Dermis blood vessel endothelial cell (primary cell): ENCODE measurements around the gene CUL9. TPM values are rescaled to one million over a fixed set of nuclear protein-coding genes. Genes with fewer than 3 reads are reported as not detected.
A peak's percentile ranks its signal among the peaks of the same experiment; 100 is the strongest.

Experiments used
- DNase-seq: peaks from one replicate; pipeline ENCODE4 v3.0.0; 2010
- total RNA-seq: library from RNA; depleted of rRNA; stranded (reverse); fragments of >200 nt; gene quantifications from 2 replicates; pipeline ENCODE4 v1.2.3, GENCODE V29; 2014

Gene CUL9
- total RNA-seq, 1 donor from 2014 or later = 25.9 TPM

DNA sequence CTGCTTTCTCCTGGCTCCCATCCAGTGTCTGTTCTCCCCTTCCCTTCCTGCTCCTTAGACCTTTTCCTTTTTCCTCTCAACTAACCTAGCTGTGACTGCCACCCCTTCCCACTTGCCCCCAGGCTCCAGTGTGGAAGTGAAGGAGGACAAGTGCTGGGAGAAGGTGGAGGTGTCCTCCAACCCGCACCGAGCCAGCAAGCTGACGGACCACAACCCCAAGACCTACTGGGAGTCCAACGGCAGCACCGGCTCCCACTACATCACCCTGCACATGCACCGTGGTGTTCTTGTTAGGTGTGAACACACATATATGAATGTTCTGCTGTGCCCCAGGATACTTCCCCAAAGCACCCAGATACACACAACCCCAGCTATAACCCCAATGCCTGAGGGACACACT lies 18.5 kb downstream of the CUL9 start:
- DNase-seq = no peak

DNA sequence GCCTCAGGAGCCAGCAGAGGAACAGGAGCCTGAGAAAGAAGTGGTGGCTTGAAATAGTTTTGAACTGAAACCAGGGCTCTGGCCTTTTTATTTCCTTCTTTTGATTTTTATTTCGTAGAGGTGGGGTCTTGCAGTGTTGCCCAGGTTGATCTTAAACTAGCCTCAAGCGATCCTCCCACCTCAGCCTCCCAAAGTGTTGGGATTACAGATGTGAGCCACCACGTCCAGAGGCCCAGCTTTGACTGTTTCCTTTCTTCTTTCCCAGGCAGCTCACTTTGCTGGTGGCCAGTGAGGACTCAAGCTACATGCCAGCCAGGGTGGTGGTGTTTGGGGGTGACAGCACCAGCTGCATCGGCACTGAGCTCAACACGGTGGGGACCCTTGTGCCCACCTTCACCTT lies 20.5 kb downstream of the CUL9 start:
- no peak for DNase-seq

DNA sequence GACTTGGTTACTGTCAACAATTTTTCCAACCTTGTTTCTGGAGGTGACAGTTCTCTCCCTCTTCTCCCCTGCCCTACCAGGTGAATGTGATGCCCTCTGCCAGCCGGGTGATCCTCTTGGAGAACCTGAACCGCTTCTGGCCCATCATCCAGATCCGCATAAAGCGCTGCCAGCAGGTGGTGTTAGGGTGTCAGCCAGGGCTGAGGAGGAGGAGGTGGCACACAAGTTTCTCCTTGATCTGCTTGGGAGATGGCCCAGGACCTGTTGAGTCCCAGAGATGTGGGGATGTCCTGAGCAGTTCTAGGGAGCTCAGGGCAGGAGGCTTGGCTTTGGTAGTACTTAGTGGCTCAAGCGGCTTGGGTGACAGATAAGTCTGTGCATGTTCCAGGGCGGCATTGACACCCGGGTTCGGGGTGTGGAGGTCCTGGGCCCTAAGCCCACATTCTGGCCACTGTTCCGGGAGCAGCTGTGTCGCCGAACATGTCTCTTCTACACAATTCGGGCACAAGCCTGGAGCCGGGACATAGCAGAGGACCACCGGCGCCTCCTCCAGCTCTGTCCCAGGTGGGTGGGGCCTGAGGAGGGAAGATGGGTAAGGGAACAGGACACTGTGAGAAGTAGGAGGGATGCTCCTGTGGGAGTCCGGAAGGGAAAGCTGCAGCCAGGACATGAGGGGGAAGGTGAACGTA lies 21.2 kb downstream of the CUL9 start:
- no peak for DNase-seq

DNA sequence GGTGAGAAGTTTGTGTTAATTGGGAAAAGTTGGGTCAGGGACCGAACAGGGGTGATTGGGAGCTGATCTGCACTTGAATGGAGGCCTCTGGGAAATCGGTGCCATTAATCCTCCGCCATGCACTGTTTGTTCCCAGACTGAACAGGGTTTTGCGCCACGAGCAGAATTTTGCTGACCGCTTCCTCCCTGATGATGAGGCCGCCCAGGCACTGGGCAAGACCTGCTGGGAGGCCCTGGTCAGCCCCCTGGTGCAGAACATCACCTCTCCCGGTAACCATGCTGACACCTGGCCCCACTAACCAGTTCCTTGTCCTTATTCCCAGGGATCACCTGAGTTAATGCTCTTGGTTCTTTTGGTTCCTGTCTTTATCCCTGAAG lies 21.7 kb downstream of the CUL9 start:
- DNase-seq = no peak

DNA sequence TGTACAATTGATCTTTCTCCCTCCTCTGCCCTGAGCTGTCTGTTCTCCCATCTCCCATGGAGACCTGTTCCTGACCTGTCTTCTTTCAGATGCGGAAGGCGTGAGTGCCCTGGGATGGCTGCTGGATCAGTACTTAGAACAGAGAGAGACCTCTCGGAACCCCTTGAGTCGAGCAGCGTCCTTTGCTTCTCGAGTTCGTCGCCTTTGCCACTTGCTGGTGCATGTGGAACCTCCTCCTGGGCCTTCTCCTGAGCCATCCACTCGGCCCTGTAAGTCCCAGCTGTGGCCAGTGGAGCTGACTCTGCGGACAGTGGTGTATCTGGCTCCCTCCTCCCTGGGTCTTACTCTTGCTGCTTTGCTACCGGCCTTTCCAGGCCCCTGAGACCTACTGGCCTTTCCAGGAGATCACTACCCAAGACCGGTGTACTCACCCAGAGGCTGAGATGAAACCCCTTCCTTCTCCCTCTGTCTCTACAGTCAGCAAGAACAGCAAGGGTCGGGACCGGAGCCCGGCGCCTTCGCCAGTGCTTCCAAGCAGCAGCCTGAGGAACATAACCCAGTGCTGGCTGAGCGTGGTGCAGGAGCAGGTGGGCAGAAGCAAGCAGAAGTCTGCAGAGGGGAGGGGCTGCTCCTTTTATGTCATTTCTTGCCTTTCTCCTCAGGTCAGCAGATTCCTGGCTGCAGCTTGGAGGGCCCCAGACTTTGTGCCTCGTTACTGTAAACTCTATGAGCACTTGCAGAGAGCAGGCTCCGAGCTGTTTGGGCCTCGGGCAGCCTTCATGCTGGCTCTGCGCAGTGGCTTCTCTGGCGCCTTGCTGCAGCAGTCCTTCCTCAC lies 22.5 kb downstream of the CUL9 start:
- DNase-seq = no peak

DNA sequence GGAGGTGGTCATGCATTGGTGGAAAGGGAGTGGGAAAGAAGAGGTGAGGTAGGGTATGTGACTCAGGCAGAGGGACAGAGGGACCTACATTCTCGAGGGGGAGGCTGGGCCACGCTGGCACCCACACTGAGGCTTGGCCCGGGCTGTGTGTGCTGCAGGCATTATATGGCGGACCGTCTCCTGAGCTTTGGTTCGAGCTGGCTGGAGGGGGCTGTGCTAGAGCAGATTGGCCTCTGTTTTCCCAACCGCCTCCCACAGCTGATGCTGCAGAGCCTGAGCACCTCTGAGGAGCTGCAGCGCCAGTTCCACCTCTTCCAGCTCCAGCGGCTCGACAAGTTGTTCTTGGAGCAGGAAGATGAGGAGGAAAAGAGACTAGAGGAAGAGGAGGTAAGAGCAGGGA lies 23.9 kb downstream of the CUL9 start:
- no peak for DNase-seq

DNA sequence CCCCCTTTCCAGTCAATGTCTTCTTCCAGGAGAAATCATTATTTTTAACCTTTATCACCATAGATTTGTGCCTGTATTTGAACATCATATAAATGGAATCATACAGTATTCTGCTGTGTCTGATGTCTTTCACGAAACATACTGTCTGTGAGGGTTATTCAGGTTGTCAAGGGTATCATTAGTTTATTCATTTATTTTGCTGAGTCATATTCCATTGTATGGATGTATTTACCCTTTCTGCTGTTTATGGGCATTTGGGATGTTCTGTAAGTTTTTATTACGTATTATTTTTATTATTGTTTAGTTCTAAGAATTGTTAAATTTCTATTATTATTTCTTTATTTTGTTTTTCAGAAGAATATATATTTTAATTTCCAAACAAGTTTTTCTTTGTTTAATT lies 25.3 kb downstream of the CUL9 start:
- no peak for DNase-seq

DNA sequence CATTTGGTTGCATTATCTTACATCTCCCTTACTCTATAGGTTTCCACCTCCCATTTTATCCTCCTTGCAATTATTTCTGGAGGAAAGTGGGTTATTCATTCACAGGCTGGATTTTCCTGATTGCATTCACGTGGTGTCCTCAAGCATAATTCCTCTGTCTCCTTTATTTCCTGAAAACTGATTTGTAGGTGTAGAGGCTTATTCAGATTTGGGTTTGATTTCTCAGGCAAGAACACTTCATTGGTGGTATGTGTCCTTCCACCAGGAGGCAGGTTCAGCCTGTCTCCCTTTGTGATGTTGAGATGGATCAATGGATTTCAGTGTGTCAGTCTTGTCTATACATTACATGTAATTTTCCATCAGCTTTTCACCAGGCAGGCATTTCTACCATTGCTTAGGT lies 30.0 kb downstream of the CUL9 start:
- peak; percentile 34 for DNase-seq

DNA sequence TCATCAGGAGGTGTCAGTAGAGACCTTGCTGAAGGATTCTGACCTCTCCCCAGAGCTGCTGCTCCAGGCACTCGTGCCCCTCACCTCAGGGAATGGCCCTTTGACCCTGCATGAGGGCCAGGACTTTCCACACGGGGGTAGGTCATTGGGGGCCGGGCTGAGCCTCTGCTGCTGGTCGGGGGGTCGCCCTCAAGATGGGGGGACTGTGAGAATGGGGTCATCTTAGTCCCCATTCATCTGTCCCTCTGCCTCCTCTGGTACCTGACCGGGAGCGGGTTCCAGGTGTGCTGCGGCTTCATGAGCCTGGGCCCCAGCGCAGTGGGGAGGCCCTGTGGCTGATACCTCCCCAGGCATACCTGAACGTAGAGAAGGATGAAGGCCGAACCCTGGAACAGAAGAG lies 31.4 kb downstream of the CUL9 start:
- no peak for DNase-seq

DNA sequence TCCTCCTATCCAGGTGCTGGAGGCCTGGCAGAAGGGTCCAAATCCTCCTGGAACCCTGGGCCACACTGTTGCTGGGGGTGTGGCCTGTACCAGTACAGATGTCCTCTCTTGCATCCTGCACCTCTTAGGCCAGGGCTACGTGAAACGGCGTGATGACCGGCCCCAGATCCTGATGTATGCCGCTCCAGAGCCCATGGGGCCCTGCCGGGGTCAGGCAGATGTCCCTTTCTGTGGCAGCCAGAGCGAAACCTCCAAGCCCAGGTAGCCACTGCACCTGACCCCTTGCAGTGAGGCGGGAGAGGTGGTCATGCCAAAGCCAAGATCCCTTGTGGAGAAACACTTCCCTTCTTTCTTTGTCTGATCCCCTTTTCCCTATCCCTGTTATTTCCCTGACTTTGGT lies 33.1 kb downstream of the CUL9 start:
- no peak for DNase-seq

DNA sequence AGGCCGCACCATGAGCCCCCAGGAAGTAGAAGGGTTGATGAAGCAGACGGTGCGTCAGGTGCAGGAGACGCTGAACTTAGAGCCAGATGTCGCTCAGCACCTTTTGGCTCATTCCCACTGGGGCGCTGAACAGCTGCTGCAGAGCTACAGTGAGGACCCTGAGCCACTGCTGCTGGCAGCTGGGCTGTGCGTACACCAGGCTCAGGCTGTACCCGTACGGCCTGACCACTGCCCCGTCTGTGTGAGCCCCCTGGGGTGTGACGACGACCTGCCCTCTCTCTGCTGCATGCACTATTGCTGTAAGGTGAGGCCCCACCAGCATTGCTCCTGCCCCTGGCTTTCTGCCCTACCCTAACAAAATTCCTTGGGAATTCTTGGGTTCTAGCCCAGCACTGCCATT lies 34.2 kb downstream of the CUL9 start:
- no peak for DNase-seq

DNA sequence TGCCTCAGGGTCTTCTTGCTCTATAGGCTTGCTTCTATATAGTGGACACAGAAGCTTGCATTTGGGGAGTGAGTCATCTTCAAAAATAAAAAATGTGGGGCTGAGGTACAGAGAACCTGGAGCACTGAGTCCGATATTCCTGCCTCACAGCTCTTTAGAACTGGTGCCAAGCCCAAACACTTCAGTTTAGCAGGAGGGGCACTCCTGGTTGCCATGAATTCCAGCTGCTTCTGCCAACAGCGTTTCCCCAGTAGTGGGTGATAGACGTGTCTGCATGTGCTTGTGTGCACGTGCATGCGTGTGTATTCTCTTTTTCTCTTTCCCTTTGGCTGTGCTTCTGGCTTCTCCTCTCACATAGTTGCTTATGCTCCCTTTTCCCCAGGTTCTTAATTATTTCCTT lies 35.4 kb downstream of the CUL9 start:
- DNase-seq = no peak

DNA sequence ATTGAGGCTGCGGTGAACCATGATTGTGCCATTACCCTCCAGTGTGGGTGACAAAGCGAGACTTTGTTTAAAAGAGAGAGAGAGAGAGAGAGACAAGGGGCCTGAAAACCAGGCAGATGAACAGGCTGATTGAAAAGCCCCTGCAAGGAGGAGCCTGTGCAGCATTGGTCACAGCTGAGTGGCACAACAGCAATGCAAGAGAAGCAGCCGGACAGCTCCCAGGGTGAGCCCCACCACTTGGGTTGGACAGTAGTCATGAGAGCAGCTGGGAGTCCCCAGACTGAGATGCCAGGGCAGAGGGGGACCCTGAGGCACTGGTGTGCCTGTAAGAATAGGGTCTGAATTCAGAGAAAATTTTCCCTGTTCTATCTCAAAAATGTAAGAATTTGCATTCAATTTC lies 37.1 kb downstream of the CUL9 start:
- DNase-seq = no peak

DNA sequence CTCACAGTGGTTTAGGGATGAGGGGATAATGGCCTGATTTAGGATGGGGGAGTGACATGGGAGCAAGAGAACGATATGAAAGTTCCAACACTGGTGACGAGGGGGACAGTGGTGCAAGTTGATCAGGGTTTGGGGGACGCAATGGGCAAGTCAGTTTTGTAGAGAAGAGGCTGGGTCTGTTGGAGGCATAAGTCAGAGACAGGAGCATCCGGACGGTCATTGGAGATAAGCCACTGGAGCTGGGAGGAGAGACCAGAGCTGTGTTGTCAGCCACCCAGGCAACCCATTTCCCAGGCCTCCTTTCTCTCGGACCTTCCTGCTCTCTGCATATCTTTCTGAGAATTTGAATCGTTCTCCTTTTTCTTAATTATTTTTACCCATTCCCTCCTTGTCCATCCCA lies 37.8 kb downstream of the CUL9 start:
- DNase-seq = no peak

DNA sequence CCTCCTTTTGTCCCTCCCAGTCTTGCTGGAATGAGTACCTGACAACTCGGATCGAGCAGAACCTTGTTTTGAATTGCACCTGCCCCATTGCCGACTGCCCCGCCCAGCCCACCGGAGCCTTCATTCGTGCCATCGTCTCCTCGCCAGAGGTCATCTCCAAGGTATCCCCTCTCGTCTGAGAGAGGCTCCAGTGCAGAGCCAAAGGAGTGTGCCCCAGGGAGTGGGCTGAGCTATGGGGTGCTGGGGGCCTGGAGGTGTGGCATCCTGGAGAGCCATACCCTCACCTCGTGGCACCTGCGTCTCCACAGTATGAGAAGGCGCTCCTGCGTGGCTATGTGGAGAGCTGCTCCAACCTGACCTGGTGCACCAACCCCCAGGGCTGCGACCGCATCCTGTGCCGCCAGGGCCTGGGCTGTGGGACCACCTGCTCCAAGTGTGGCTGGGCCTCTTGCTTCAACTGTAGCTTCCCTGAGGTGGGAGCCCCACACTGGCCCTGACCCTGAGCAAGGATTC lies 38.5 kb downstream of the CUL9 start:
- DNase-seq = no peak

DNA sequence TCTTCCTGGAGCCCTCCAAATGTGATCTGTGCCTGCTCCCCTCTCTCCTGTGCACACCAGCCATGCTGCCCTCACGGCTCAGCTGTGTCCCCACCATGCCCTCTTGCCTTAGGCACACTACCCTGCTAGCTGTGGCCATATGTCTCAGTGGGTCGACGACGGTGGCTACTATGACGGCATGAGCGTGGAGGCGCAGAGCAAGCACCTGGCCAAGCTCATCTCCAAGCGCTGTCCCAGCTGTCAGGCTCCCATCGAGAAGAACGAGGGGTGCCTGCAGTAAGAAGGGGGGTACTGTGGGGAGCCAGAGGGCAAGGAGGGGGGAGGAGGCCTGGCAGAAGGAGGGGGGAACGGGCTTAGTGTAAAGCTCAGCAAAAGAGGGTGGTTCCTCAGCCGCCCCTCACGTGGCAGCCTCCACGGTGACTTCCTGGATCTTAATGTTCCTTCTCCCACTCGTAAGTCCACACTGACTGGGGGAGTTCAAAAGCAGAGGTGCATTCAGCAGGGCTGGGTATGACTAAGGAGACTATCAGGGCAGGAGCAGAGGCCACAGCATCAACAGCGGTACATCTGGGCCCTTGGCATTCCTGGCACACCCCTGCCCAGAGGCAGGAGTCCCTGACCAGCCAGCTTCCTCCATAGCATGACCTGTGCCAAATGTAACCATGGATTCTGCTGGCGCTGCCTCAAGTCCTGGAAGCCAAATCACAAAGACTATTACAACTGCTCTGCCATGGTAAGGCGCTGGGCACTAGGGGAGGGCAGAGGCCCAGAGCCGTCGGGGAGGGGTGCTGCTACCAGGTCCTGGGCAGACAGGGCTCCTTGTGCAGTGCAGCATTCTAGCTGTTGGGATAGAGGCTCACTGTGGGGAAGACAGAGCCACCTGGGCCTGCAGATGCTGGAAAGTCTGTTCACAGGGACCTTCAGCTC lies 39.3 kb downstream of the CUL9 start:
- DNase-seq = no peak

DNA sequence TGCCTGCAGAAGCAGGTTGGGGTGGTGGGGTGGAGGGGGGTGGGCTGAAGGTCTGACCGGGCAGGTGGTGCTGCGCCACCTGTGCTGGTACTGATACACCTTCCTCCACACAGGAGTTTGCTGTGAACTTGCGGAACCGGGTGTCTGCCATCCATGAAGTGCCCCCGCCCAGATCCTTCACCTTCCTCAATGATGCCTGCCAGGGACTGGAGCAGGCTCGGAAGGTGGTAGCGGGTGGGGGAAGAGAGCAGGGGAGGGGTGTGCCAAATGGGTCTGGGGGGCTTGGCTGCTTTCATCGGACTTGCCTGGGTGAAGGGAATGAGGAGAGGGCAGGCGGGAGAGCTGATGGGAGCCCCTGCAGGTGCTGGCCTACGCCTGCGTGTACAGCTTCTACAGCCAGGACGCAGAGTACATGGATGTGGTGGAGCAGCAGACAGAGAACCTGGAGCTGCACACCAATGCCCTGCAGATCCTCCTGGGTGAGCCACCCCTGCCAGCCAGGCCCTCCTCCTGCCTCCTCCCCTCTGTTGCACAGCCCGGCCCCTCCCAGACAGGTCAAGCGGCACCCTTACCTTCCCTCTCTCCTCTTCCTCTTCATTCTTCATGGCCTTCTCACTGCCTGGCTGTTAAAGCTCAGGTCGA lies 40.5 kb downstream of the CUL9 start:
- DNase-seq = no peak

DNA sequence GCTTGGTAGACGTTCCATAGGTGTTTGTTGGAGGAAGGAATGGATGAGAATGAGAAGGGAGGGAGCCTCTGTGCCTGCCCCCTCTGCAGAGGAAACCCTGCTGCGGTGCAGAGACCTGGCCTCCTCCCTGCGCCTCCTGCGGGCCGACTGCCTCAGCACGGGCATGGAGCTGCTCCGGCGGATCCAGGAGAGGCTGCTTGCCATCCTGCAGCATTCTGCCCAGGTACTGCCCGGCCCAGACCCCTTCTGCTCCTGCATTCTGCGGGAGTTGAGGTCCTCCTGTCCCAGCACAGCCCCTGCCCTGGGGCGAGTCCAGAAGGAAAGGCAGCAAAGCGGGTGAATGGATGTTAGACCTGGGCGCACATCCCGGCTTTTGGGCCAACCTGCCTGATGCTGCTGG lies 41.2 kb downstream of the CUL9 start:
- DNase-seq = no peak

DNA sequence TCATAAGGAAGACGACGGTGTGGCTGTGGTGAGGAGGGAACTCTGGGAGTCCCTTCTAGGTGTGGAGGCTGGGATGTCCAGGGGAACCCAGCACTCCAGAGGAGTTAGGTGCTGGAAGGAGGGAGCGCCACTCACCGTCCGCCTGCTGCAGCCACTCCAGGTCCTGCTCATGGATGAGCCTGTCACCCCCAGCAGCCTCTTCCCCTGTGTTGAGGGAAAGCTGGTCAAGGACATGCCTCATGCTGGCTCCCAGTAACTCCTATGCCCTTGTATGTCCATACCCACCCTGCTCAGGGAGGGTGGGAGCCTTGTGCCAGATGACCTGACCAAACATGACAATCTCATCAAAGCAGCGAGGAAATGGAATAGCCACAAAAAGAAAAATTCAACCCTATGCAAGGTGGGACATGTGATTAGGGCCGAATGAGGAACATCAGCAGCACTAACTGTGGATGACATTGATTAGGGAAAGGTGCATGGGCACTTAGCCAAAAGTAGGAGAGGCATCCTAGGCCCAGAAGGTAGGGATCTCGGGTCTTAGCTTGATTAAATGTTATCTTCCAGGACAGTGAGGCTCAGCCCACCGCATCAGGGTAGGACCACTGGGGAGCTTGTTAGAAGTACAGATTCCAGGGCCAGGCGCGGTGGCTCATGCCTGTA lies 44.3 kb downstream of the CUL9 start:
- DNase-seq = no peak

DNA sequence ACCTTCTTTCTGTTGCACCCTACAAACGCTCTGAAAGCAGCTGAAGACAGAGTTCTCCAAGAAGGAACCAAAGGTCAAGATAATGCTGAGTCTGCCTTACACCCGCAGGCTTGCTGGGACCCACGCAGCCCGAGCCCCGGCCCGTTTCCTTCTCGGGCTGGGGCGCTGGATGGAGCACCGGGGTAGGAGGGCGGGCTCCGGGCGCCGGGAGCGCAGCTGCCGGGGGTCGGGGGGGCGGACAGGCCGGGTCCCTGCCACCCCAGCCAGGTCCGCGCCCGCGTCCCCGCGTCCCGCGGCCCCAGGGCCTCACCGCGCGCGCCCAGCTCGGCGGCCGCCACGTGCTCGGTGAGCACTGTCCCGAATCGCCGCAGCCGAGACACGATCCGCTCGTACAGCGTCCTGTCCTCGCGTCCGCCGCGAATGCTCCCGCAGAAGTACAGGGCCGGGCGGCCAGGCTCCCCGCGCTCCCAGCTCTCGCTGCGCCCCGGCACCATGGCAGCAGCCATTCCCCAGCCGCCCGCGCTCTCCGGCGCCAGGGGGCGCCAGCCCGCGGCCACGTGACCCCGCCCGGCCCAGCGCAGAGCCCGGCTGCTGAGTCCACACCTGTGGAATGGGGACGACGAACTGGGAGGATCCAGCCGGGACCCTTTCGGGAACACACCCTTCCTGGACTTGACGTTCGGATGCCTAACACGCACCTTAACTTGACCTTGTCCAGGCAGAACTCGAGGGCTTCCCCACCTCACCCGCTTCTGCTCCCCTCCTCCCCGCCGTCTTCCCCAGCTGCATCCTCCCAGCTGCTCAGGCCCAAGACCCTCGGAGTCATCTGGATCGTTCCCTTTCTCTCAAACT lies 47.2 kb downstream of the CUL9 start, which contains the start of gene DNPH1:
Gene DNPH1, minus strand, starts transcription at position 531 of the 852 bp plus-strand sequence. Its CDS starts 25 bp downstream, at position 506.
- peak; percentile 81 for DNase-seq
